HepG2 (cell line): ENCODE measurements around the gene GJC1. TPM values are rescaled to one million over a fixed set of nuclear protein-coding genes. Genes with fewer than 3 reads are reported as not detected.

Experiments used
- ATAC-seq: fragments of 200-7000 bp; cut with Tn5 transposase; 3 replicates; pipeline ENCODE4 v1.9.1; 2020; ENCODE audit warnings: mild to moderate bottlenecking, moderate library complexity
- BruUV-seq: library from RNA; stranded (reverse); fragments of 400-500 nt; replicated peaks from 2 replicates; lab custom pipeline; 2021; lab: Mats Ljungman, UMichigan
- CTCF ChIA-PET: fragments of 300-600 bp; formaldehyde crosslinking; extraction: SDS; loops from one replicate; lab custom pipeline; 2021; ENCODE audit warnings: low total read pairs, inconsistent platforms, low intra/inter-chr PET ratio; lab: Yijun Ruan, JAX
- POLR2A ChIA-PET: fragments of 350-600 bp; sonication (Branson Sonifier 250); formaldehyde crosslinking; loops from one replicate; lab custom pipeline; 2020; ENCODE audit warnings: antibody characterized with exemption, inconsistent platforms; lab: Yijun Ruan, JAX
- DNase-seq: peaks from one replicate; pipeline ENCODE4 v3.0.0-alpha.2; 2015; ENCODE audit warnings: low spot score
- FAIRE-seq: peaks from 3 replicates; lab custom pipeline; 2011; peaks lifted over from hg19 to GRCh38; lab: Jason Lieb, UNC
- H2AFZ ChIP-seq: one replicate; pipeline ENCODE4 v1.6.1; 2011; ENCODE audit warnings: low read length, inconsistent platforms
- H3K27ac ChIP-seq: fragments of 300-600 bp; 3 replicates; pipeline ENCODE4 v1.8.0; 2011; ENCODE audit warnings: mixed run types, mild to moderate bottlenecking, mixed read lengths, low read length, inconsistent platforms; ENCODE audit not compliant: insufficient read depth; ENCODE audit errors: extremely low read length
- H3K27me3 ChIP-seq, 2 experiments: fragments of 200-600 bp in 1 of 2; 2 replicates in 1 of 2; 3 replicates in 1 of 2; pipeline versions ENCODE4 v1.6.0 to v1.8.0; 2011; ENCODE audit warnings: low read length in 2 of 2, mild to moderate bottlenecking in 2 of 2, moderate library complexity in 2 of 2, inconsistent platforms in 1 of 2; ENCODE audit not compliant: insufficient read depth in 2 of 2, control insufficient read depth in 1 of 2
- H3K36me3 ChIP-seq, 2 experiments: fragments of 200-600 bp in 1 of 2; replicated peaks in 1 of 2; 2 replicates in 1 of 2; 3 replicates in 1 of 2; pipeline versions ENCODE4 v1.5.1 to v1.8.0; 2011; ENCODE audit warnings: low read length in 2 of 2, inconsistent platforms in 1 of 2; ENCODE audit not compliant: insufficient read depth in 2 of 2, control insufficient read depth in 1 of 2
- H3K4me1 ChIP-seq: 2 replicates; pipeline ENCODE4 v1.5.1; 2012; ENCODE audit warnings: low read length, inconsistent platforms; ENCODE audit not compliant: insufficient read depth
- H3K4me2 ChIP-seq: 2 replicates; pipeline ENCODE4 v1.6.0; 2011; ENCODE audit warnings: low read depth, low read length, inconsistent platforms
- H3K4me3 ChIP-seq, 3 experiments: fragments of 200-600 bp in 1 of 3; sonication (generic), shearing (Covaris generic) in 1 of 3; replicated peaks in 1 of 3; 2 replicates each; pipeline ENCODE4 v1.5.1; 2011 to 2016; ENCODE audit warnings: low read length in 3 of 3, inconsistent platforms in 2 of 3, low read depth in 2 of 3, mild to moderate bottlenecking in 2 of 3, control low read depth in 1 of 3, mixed read lengths in 1 of 3; ENCODE audit not compliant: insufficient read depth in 1 of 3
- H3K79me2 ChIP-seq: one replicate; pipeline ENCODE4 v1.6.1; 2011; ENCODE audit warnings: low read length, inconsistent platforms; ENCODE audit not compliant: insufficient read depth
- H3K9ac ChIP-seq: 2 replicates; pipeline ENCODE4 v1.6.0; 2011; ENCODE audit warnings: mild to moderate bottlenecking, low read depth, low read length, inconsistent platforms; ENCODE audit not compliant: insufficient read depth
- H3K9me3 ChIP-seq: 2 replicates; pipeline ENCODE4 v1.5.1; 2012; ENCODE audit warnings: mild to moderate bottlenecking, low read length
- H4K20me1 ChIP-seq: 2 replicates; pipeline ENCODE4 v1.6.0; 2011; ENCODE audit warnings: inconsistent platforms, mild to moderate bottlenecking, low read length, moderate library complexity; ENCODE audit not compliant: insufficient read depth
- CAMTA2 ChIP-seq: sonication (generic); formaldehyde crosslinking; IDR thresholded peaks from 2 replicates; pipeline ENCODE4 v1.4.0; 2020; ENCODE audit warnings: mild to moderate bottlenecking, missing genetic modification reagents, borderline replicate concordance
- CBX5 ChIP-seq: sonication (generic); formaldehyde crosslinking; IDR thresholded peaks from 2 replicates; pipeline ENCODE4 v1.4.0; 2020; ENCODE audit warnings: missing genetic modification reagents, borderline replicate concordance
- KLF11 ChIP-seq: IDR thresholded peaks from 2 replicates; pipeline ENCODE4 v1.6.1; 2016; ENCODE audit warnings: missing compliant biosample characterization
- NCOA5 ChIP-seq: sonication (generic); formaldehyde crosslinking; IDR thresholded peaks from 2 replicates; pipeline ENCODE4 v1.4.0; 2020; ENCODE audit warnings: missing genetic modification reagents
- NONO ChIP-seq, 2 experiments: fragments of 450-650 bp in 1 of 2; sonication (generic) in 1 of 2; formaldehyde crosslinking in 1 of 2; IDR thresholded peaks in 1 of 2; conservative IDR thresholded peaks in 1 of 2; 2 replicates each; pipeline versions ENCODE4 v1.6.1 to v1.8.0; 2017 to 2022; ENCODE audit warnings: mild to moderate bottlenecking in 1 of 2, missing genetic modification reagents in 1 of 2, moderate library complexity in 1 of 2
- SIN3B ChIP-seq: fragments of 150-350 bp; IDR thresholded peaks from 2 replicates; pipeline ENCODE4 v1.6.1; 2014; ENCODE audit warnings: low read length
- ZNF33A ChIP-seq: sonication (generic); formaldehyde crosslinking; IDR thresholded peaks from 2 replicates; pipeline ENCODE4 v1.5.1; 2020; ENCODE audit warnings: missing genetic modification reagents, mild to moderate bottlenecking, moderate library complexity, borderline replicate concordance
- ZNF350 ChIP-seq: sonication (generic); formaldehyde crosslinking; IDR thresholded peaks from 2 replicates; pipeline ENCODE4 v1.4.0; 2020; ENCODE audit warnings: mild to moderate bottlenecking, low read depth, missing genetic modification reagents, borderline replicate concordance
- ZNF598 ChIP-seq: sonication (generic); formaldehyde crosslinking; IDR thresholded peaks from 2 replicates; pipeline ENCODE4 v1.5.1; 2020; ENCODE audit warnings: mild to moderate bottlenecking, missing genetic modification reagents, borderline replicate concordance
- ZNF891 ChIP-seq: sonication (generic); formaldehyde crosslinking; IDR thresholded peaks from 2 replicates; pipeline ENCODE4 v1.5.0; 2020; ENCODE audit warnings: mild to moderate bottlenecking, missing genetic modification reagents
- WGBS: methylation state at CpG from one replicate; pipeline ENCODE4 v1.1.6; 2017; ENCODE audit warnings: low lambda C conversion rate; 5-methylcytosine and 5-hydroxymethylcytosine counted together
- in situ Hi-C: cut with HindIII; loops from 2 replicates; pipeline ENCODE4 v1.10.0; 2017; ENCODE audit warnings: low pct_unique_long_range_greater_than_20kb; ENCODE audit not compliant: extremely low pct_ligation_motif_present
- intact Hi-C: fragments of 100-400 bp; cut with micrococcal nuclease; formaldehyde crosslinking; loops from one replicate; pipeline ENCODE4 v1.10.0; 2022; ENCODE audit not compliant: unreplicated experiment
- polyA plus RNA-seq, 8 experiments: library from polyadenylated mRNA; depleted of rRNA in 3 of 8; stranded (reverse) in 7 of 8; unstranded in 1 of 8; fragments of >200 nt; fragmentation: Illumina TruSeq in 4 of 8; extraction: Trizol in 4 of 8; gene quantifications; 2 replicates each; pipeline versions ENCODE4 v1.2.1 to v1.2.3, GENCODE V29; 2011 to 2016; ENCODE audit warnings: low read depth in 4 of 8, missing spikeins in 1 of 8, mixed read lengths in 1 of 8; ENCODE audit not compliant: insufficient read depth in 1 of 8
- total RNA-seq, 5 experiments: library from RNA; depleted of rRNA; stranded (reverse); fragments of >200 nt; fragmentation: Illumina TruSeq; extraction: Trizol; gene quantifications; 2 replicates each; pipeline ENCODE4 v1.2.3, GENCODE V29; 2016; ENCODE audit warnings: low read depth in 1 of 5
- TF ChIP-seq, protein P1 (sequence below): sonication (generic); formaldehyde crosslinking; IDR thresholded peaks from 2 replicates; pipeline ENCODE4; 2020; ENCODE audit warnings: missing genetic modification reagents, mild to moderate bottlenecking, borderline replicate concordance
- TF ChIP-seq, protein P2 (sequence below): sonication (generic); formaldehyde crosslinking; IDR thresholded peaks from 2 replicates; pipeline ENCODE4 v1.4.0; 2020; ENCODE audit warnings: missing genetic modification reagents
- TF ChIP-seq, protein P3 (sequence below): IDR thresholded peaks from 2 replicates; pipeline ENCODE4 v1.6.1; 2016; ENCODE audit warnings: low read depth, control low read depth
- TF ChIP-seq, protein P4 (sequence below): sonication (generic); formaldehyde crosslinking; IDR thresholded peaks from 2 replicates; pipeline ENCODE4 v1.5.0; 2020; ENCODE audit warnings: missing genetic modification reagents

Gene GJC1
- total and polyA plus RNA-seq, 2 of the 13 experiments (the other 11 are each of a cell fraction or from before 2014, with no cell fraction given), result 1.7 TPM

DNA sequence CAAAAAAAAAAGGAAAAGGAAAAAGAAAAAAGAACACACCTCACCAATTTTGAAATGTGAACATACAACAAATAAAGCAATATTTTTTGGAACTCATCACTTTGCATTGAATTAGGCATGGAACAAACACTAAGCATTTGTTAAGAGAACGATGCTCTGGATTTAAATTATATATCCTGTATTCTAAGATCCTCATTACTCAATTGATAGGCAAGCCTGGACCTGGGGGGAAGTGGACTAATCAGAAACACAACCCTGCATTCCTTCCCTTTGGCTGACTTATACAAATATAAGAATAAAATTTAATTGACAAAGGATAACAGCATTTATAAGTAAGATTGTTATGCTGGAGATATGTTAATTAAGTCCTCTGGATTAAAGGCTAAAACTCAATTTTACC is 2.2 kb downstream of the GJC1 start (continued):
- TF ChIP-seq, protein P1, sequence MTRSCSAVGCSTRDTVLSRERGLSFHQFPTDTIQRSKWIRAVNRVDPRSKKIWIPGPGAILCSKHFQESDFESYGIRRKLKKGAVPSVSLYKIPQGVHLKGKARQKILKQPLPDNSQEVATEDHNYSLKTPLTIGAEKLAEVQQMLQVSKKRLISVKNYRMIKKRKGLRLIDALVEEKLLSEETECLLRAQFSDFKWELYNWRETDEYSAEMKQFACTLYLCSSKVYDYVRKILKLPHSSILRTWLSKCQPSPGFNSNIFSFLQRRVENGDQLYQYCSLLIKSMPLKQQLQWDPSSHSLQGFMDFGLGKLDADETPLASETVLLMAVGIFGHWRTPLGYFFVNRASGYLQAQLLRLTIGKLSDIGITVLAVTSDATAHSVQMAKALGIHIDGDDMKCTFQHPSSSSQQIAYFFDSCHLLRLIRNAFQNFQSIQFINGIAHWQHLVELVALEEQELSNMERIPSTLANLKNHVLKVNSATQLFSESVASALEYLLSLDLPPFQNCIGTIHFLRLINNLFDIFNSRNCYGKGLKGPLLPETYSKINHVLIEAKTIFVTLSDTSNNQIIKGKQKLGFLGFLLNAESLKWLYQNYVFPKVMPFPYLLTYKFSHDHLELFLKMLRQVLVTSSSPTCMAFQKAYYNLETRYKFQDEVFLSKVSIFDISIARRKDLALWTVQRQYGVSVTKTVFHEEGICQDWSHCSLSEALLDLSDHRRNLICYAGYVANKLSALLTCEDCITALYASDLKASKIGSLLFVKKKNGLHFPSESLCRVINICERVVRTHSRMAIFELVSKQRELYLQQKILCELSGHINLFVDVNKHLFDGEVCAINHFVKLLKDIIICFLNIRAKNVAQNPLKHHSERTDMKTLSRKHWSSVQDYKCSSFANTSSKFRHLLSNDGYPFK (CRISPR knock-in tag), result no peak

DNA sequence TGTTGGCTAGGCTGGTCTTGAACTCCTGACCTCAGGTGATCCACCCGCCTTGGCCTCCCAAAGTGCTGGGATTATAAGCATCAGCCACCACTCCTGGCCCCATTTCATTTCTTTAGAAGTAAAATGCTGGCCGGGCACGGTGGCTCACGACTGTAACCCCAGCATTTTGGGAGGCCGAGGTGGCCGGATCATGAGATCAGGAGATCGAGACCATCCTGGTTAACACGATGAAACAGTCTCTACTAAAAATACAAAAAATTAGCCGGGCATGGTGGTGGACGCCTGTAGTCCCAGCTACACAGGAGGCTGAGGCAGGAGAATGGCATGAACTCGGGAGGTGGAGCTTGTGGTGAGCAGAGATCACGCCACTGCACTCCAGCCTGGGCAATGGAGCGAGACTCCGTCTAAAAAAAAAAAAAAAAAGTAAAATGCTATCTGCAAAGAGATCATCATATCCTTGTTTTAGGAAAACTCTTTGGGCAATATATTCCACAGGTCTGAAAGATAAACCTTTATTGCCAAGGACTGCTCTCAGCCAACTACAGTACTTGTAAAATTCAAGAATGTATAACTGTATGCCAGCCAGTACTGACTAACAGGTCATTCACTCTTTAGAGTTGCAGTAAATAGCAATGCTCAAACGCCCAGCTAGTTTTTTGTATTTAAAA is 3.8 kb downstream of the GJC1 start:
- H3K27me3 ChIP-seq, result peaks cover 3 to 30% of the 10 kb centered on the region in 2 experiments
- H4K20me1 ChIP-seq, result no peaks in the 10 kb centered on the region
- no peaks in the 10 kb centered on the region for H3K79me2 ChIP-seq
- ATAC-seq, result no peak
- H2AFZ ChIP-seq, result no peak overlapping the region
- H3K27ac ChIP-seq, result no peak overlapping the region
- H3K4me2 ChIP-seq, result no peak overlapping the region
- ChIA-PET POLR2A (interaction anchor here (0.6 kb wide), 1 partner anchor 48 kb away, joined by 4 read pairs; no protein-coding TSS in a partner anchor), CTCF (no interaction called here)
- no TSS peak for BruUV-seq
- no peaks in the 10 kb centered on the region for H3K36me3 ChIP-seq
- peaks cover 21% of the 10 kb centered on the region for H3K4me1 ChIP-seq
- WGBS, result 74% methylated on average over 15 of the region's 15 CpGs
- no peaks in the 10 kb centered on the region for H3K9me3 ChIP-seq
- DNase-seq, result no peak
- H3K4me3 ChIP-seq, result no peak overlapping the region
- no peak overlapping the region for H3K9ac ChIP-seq
- in situ Hi-C loops (loop anchor here (5.0 kb wide), 1 partner anchor 44 kb away; no protein-coding TSS in a partner anchor), intact Hi-C loops (no loop called here)
- FAIRE-seq, result no peak
- no peak for TF ChIP-seq NONO (IDR thresholded peaks at IDR 0.05)
- no peak for TF ChIP-seq NONO (CRISPR knock-in tag; conservative IDR thresholded peaks at IDR 0.05)
- no peak for TF ChIP-seq KLF11 (CRISPR knock-in tag)
- no peak for TF ChIP-seq CAMTA2 (CRISPR knock-in tag)
- TF ChIP-seq NCOA5, result no peak
- no peak for TF ChIP-seq ZNF33A
- TF ChIP-seq CBX5 (CRISPR knock-in tag), result no peak
- TF ChIP-seq ZNF891 (CRISPR knock-in tag), result no peak
- TF ChIP-seq SIN3B, result no peak
- TF ChIP-seq, protein P2, sequence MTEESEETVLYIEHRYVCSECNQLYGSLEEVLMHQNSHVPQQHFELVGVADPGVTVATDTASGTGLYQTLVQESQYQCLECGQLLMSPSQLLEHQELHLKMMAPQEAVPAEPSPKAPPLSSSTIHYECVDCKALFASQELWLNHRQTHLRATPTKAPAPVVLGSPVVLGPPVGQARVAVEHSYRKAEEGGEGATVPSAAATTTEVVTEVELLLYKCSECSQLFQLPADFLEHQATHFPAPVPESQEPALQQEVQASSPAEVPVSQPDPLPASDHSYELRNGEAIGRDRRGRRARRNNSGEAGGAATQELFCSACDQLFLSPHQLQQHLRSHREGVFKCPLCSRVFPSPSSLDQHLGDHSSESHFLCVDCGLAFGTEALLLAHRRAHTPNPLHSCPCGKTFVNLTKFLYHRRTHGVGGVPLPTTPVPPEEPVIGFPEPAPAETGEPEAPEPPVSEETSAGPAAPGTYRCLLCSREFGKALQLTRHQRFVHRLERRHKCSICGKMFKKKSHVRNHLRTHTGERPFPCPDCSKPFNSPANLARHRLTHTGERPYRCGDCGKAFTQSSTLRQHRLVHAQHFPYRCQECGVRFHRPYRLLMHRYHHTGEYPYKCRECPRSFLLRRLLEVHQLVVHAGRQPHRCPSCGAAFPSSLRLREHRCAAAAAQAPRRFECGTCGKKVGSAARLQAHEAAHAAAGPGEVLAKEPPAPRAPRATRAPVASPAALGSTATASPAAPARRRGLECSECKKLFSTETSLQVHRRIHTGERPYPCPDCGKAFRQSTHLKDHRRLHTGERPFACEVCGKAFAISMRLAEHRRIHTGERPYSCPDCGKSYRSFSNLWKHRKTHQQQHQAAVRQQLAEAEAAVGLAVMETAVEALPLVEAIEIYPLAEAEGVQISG (CRISPR knock-in tag), result no peak
- TF ChIP-seq, protein P3, sequence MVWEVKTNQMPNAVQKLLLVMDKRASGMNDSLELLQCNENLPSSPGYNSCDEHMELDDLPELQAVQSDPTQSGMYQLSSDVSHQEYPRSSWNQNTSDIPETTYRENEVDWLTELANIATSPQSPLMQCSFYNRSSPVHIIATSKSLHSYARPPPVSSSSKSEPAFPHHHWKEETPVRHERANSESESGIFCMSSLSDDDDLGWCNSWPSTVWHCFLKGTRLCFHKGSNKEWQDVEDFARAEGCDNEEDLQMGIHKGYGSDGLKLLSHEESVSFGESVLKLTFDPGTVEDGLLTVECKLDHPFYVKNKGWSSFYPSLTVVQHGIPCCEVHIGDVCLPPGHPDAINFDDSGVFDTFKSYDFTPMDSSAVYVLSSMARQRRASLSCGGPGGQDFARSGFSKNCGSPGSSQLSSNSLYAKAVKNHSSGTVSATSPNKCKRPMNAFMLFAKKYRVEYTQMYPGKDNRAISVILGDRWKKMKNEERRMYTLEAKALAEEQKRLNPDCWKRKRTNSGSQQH (CRISPR knock-in tag), result no peak
- TF ChIP-seq, protein P4, sequence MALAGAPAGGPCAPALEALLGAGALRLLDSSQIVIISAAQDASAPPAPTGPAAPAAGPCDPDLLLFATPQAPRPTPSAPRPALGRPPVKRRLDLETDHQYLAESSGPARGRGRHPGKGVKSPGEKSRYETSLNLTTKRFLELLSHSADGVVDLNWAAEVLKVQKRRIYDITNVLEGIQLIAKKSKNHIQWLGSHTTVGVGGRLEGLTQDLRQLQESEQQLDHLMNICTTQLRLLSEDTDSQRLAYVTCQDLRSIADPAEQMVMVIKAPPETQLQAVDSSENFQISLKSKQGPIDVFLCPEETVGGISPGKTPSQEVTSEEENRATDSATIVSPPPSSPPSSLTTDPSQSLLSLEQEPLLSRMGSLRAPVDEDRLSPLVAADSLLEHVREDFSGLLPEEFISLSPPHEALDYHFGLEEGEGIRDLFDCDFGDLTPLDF (CRISPR knock-in tag), result no peak
- TF ChIP-seq ZNF598, result no peak
- TF ChIP-seq ZNF350 (CRISPR knock-in tag), result no peak
